T-cell (primary cell): ENCODE results near the gene SRM. TPM values are rescaled to one million over a fixed set of nuclear protein-coding genes. Genes with fewer than 3 reads are reported as not detected.
"Not testable (repeated sequence)": the region's sequence is repeated elsewhere in the genome, so short reads cannot be mapped to it uniquely, and the experiment has no call there.

Source experiments
- ATAC-seq, 4 experiments: fragments of 200-7000 bp in 3 of 4; fragments of 150-1000 bp in 1 of 4; cut with Tn5 transposase; replicated peaks in 1 of 4; 1 replicate in 3 of 4; 2 replicates in 1 of 4; pipeline ENCODE4 v1.10.0; 2021; ENCODE audit warnings: moderate library complexity in 3 of 4, mild to moderate bottlenecking in 2 of 4, moderate number of reproducible peaks in 1 of 4
- CTCF ChIA-PET, 2 donors: fragments of 300-600 bp; sonication (Branson Sonifier 250); formaldehyde crosslinking; loops; one replicate each; lab custom pipeline; 2022; ENCODE audit warnings: antibody characterized with exemption in 2 of 2; lab: Charles Lee
- POLR2A ChIA-PET, 2 donors: fragments of 300-600 bp; sonication (Branson Sonifier 250); formaldehyde crosslinking; loops; one replicate each; lab custom pipeline; 2022; ENCODE audit warnings: antibody characterized with exemption in 2 of 2; lab: Charles Lee
- DNase-seq, 35 experiments: peaks; one replicate each; pipeline versions ENCODE4 v3.0.0 to v3.0.0-alpha.2; 2013 to 2023
- H3K27ac ChIP-seq: one replicate; pipeline ENCODE4 v1.5.1; 2013; ENCODE audit warnings: low read length
- H3K27me3 ChIP-seq, 2 experiments: replicated peaks in 1 of 2; 1 replicate in 1 of 2; 2 replicates in 1 of 2; pipeline versions ENCODE4 v1.6.1 to v1.7.0; 2013; ENCODE audit warnings: low read length in 1 of 2, mixed read lengths in 1 of 2; ENCODE audit not compliant: control insufficient read depth in 2 of 2, insufficient read depth in 2 of 2; ENCODE audit errors: extremely low read depth in 1 of 2
- H3K36me3 ChIP-seq, 2 donors: 1 replicate in 1 of 2; 2 replicates in 1 of 2; pipeline versions ENCODE4 v1.6.1 to v1.7.0; 2013; ENCODE audit warnings: low read length in 1 of 2; ENCODE audit not compliant: control insufficient read depth in 2 of 2, insufficient read depth in 1 of 2; ENCODE audit errors: extremely low read depth in 1 of 2
- H3K4me1 ChIP-seq, 2 experiments: 1 replicate in 1 of 2; 2 replicates in 1 of 2; pipeline versions ENCODE4 v1.6.1 to v1.7.0; 2013; ENCODE audit warnings: low read length in 2 of 2, mixed read lengths in 1 of 2; ENCODE audit not compliant: insufficient read depth in 2 of 2, control insufficient read depth in 1 of 2; ENCODE audit errors: extremely low read depth in 1 of 2
- H3K4me3 ChIP-seq, 2 donors: 1 replicate in 1 of 2; 2 replicates in 1 of 2; pipeline versions ENCODE4 v1.5.1 to v1.7.0; 2013; ENCODE audit warnings: mild to moderate bottlenecking in 2 of 2, low read length in 1 of 2, moderate library complexity in 1 of 2; ENCODE audit not compliant: control insufficient read depth in 1 of 2; ENCODE audit errors: extremely low read depth in 1 of 2
- H3K9me3 ChIP-seq: 2 replicates; pipeline ENCODE4 v1.7.0; 2013
- H3K27ac Mint-ChIP-seq, 2 donors: one replicate each; pipeline ENCODE4 v1.8.0; 2020 to 2021; ENCODE audit warnings: mild to moderate bottlenecking in 2 of 2, mixed read lengths in 2 of 2
- H3K27me3 Mint-ChIP-seq, 2 donors: one replicate each; pipeline ENCODE4 v1.8.0; 2021 to 2022; ENCODE audit warnings: mixed read lengths in 2 of 2
- H3K36me3 Mint-ChIP-seq: one replicate; pipeline ENCODE4 v1.8.0; 2021; ENCODE audit warnings: mixed read lengths
- H3K4me1 Mint-ChIP-seq, 3 donors: one replicate each; pipeline ENCODE4 v1.8.0; 2020 to 2022; ENCODE audit warnings: mixed read lengths in 3 of 3, mild to moderate bottlenecking in 1 of 3
- H3K4me3 Mint-ChIP-seq, 3 donors: one replicate each; pipeline ENCODE4 v1.8.0; 2020 to 2022; ENCODE audit warnings: mild to moderate bottlenecking in 3 of 3, mixed read lengths in 3 of 3, moderate library complexity in 3 of 3
- H3K9me3 Mint-ChIP-seq, 3 donors: one replicate each; pipeline ENCODE4 v1.8.0; 2020 to 2022; ENCODE audit warnings: mixed read lengths in 3 of 3
- WGBS: methylation state at CpG from one replicate; pipeline ENCODE4 v1.1.5; 2013; ENCODE audit warnings: missing lambda C conversion rate; ENCODE audit not compliant: insufficient coverage; 5-methylcytosine and 5-hydroxymethylcytosine counted together
- total RNA-seq, 35 experiments: library from RNA in 6 of 35; stranded (reverse) in 6 of 35; fragments of 120-200 nt in 1 of 35; gene quantifications; one replicate each; pipeline versions ENCODE4 v1.2.1 to v1.2.4 and lab custom pipeline; 2013 to 2026

The SRM gene
- total RNA-seq, 5 donors from 2014 or later (not counting 1 experiment from before 2014, with no cell fraction given): 38.0 to 78.5 (median 72.4) TPM

GRCh38 chr1:11019971-11020370 is 39.8 kb downstream of the SRM start:
- no peak overlapping the region for H3K27ac Mint-ChIP-seq
- H3K36me3 Mint-ChIP-seq: peaks cover 55% of the 10 kb centered on the region
- no peak overlapping the region for H3K4me3 ChIP-seq
- no peaks in the 10 kb centered on the region for H3K9me3 Mint-ChIP-seq
- peaks cover 21 to 91% of the 10 kb centered on the region in 2 donors for H3K36me3 ChIP-seq
- 100% methylated on average over 1 of the region's 7 CpGs for WGBS
- POLR2A ChIA-PET: interaction anchor here in 1 of 2 donors (0.6 to 0.7 kb wide), 2 partner anchors 478 to 1479 kb away, joined by 3 to 10 read pairs; no protein-coding TSS in a partner anchor
- no peak for ATAC-seq
- no peak for DNase-seq
- H3K4me1 Mint-ChIP-seq: peaks cover 48 to 49% (median 49%) of the 10 kb centered on the region in 3 donors
- no peaks in the 10 kb centered on the region for H3K9me3 ChIP-seq
- no peak overlapping the region for H3K27ac ChIP-seq
- H3K4me1 ChIP-seq: peaks cover 1 to 17% of the 10 kb centered on the region in 2 experiments
- CTCF ChIA-PET: no interaction called here
- no peak overlapping the region for H3K4me3 Mint-ChIP-seq
- no peaks in the 10 kb centered on the region for H3K27me3 Mint-ChIP-seq
- no peaks in the 10 kb centered on the region for H3K27me3 ChIP-seq

- H3K4me3 ChIP-seq, H3K27ac Mint-ChIP-seq, H3K27me3 ChIP-seq, H3K4me3 Mint-ChIP-seq, CTCF ChIA-PET, H3K9me3 Mint-ChIP-seq, H3K27me3 Mint-ChIP-seq, H3K9me3 ChIP-seq, DNase-seq, H3K27ac ChIP-seq, ATAC-seq: not testable (repeated sequence)
- Histone ChIP-seq H3K4me1 (peaks cover 3 to 23% of the 10 kb centered on the region in 2 experiments), H3K36me3 (peaks cover 21 to 94% of the 10 kb centered on the region in 2 donors)
- Mint-ChIP-seq H3K36me3 (peaks cover 55% of the 10 kb centered on the region), H3K4me1 (peaks cover 48 to 51% (median 50%) of the 10 kb centered on the region in 3 donors)
- WGBS: 75% methylated on average over 2 of the region's 8 CpGs
- POLR2A ChIA-PET: interaction anchor here in 1 of 2 donors (0.6 to 0.7 kb wide), 2 partner anchors 477 to 1478 kb away, joined by 3 to 10 read pairs; no protein-coding TSS in a partner anchor
Measured at GRCh38 chr1:11019358-11019757, 40.5 kb downstream of the SRM start.

- Mint-ChIP-seq H3K27ac (peak overlapping the region; percentile 83 to 84), H3K27me3 (no peaks in the 10 kb centered on the region), H3K4me3 (peak overlapping the region; percentile 82 to 90 (median 84)), H3K4me1 (peaks cover 35 to 42% (median 37%) of the 10 kb centered on the region in 3 donors), H3K9me3 (no peaks in the 10 kb centered on the region), H3K36me3 (peaks cover 23% of the 10 kb centered on the region)
- ChIA-PET POLR2A (interaction anchor here in 1 of 2 donors (0.5 kb wide), 1 partner anchor 259 kb away, joined by 3 read pairs; no protein-coding TSS in a partner anchor), CTCF (interaction anchor here in 1 of 2 donors (0.6 kb wide), 1 partner anchor 20 kb away, joined by 3 read pairs; no protein-coding TSS in a partner anchor)
- no peaks in the 10 kb centered on the region for H3K27me3 ChIP-seq
- H3K4me3 ChIP-seq: peak overlapping the region; percentile 85 to 98
- peak overlapping the region; percentile 99 for H3K27ac ChIP-seq
- ATAC-seq (no peak), DNase-seq (no peak)
- H3K9me3 ChIP-seq: no peaks in the 10 kb centered on the region
- WGBS: 2% methylated on average over 9 of the region's 11 CpGs
- peaks cover 18 to 40% of the 10 kb centered on the region in 2 experiments for H3K4me1 ChIP-seq
- peaks cover 4 to 44% of the 10 kb centered on the region in 2 donors for H3K36me3 ChIP-seq
Measured at GRCh38 chr1:11013160-11013531, 46.7 kb downstream of the SRM start.

GRCh38 chr1:11012260-11013159 is 47.3 kb downstream of the SRM start, which contains the start of gene TARDBP:
TSS of gene TARDBP (plus strand) at chr1:11012654. CDS start at chr1:11013728, 1,074 bp downstream.
- no peaks in the 10 kb centered on the region for H3K27me3 ChIP-seq
- ChIA-PET CTCF (interaction anchor here in 1 of 2 donors (0.7 to 1.0 kb wide), 2 partner anchors 229 to 775 kb away, joined by 3 to 8 read pairs; no protein-coding TSS in a partner anchor), POLR2A (interaction anchor here in 1 of 2 donors (0.5 to 0.6 kb wide), 2 partner anchors 45 to 543 kb away, joined by 3 to 5 read pairs; no protein-coding TSS in a partner anchor)
- peak within 1 kb of the TSS; percentile 99 for H3K27ac ChIP-seq
- peaks cover 3 to 39% of the 10 kb centered on the region in 2 donors for H3K36me3 ChIP-seq
- Mint-ChIP-seq H3K27me3 (no peaks in the 10 kb centered on the region), H3K27ac (peak within 1 kb of the TSS; percentile 97 to 100), H3K4me3 (peak within 1 kb of the TSS; percentile 82 to 90 (median 84)), H3K4me1 (peaks cover 33 to 40% (median 35%) of the 10 kb centered on the region in 3 donors), H3K9me3 (no peaks in the 10 kb centered on the region), H3K36me3 (peaks cover 23% of the 10 kb centered on the region)
- peaks cover 18 to 40% of the 10 kb centered on the region in 2 experiments for H3K4me1 ChIP-seq
- peak; percentile 78 to 95 (median 88) for DNase-seq
- peak within 1 kb of the TSS; percentile 85 to 98 for H3K4me3 ChIP-seq
- WGBS: under 1% methylated on average over 93 of the region's 94 CpGs
- no peaks in the 10 kb centered on the region for H3K9me3 ChIP-seq
- ATAC-seq: peak; percentile 87 to 92 (median 90)

Other genes starting within 250 kb of the SRM start
- gene TARDBP, start 47.4 kb downstream of the SRM start, total RNA-seq: 100 to 1,000 TPM; 137 to 183 (median 160) TPM
- under 1 TPM in 2 of 5 donors, not detected in 3; 0.33 to 0.38 TPM for gene MASP2, start 12.8 kb downstream of the SRM start, total RNA-seq
- 10 to 100 TPM; 72.5 to 85.2 (median 82.1) TPM for gene EXOSC10, start 39.9 kb upstream of the SRM start, total RNA-seq
- gene ANGPTL7, start 129.3 kb upstream of the SRM start, total RNA-seq: not detected
- gene MTOR, start 202.5 kb upstream of the SRM start, total RNA-seq: 10 to 100 TPM; 41.7 to 45.1 (median 43.6) TPM
- gene UBIAD1, start 213.2 kb upstream of the SRM start, total RNA-seq: 10 to 100 TPM; 21.1 to 52.1 (median 34.1) TPM